HCT116 (cell line): ENCODE measurements around the gene SERTM1. TPM values are rescaled to one million over a fixed set of nuclear protein-coding genes. Genes with fewer than 3 reads are reported as not detected.

ENCODE experiments used
- ATAC-seq: fragments of 200-7000 bp; cut with Tn5 transposase; 2 replicates; pipeline ENCODE4 v1.9.1; 2020; ENCODE audit warnings: mild to moderate bottlenecking, moderate library complexity
- BruUV-seq: library from RNA; stranded (reverse); fragments of 400-500 nt; replicated peaks from 2 replicates; lab custom pipeline; 2021; lab: Mats Ljungman, UMichigan
- CTCF ChIA-PET: fragments of 300-600 bp; sonication (Branson Sonifier 250); formaldehyde crosslinking; loops from one replicate; lab custom pipeline; 2021; ENCODE audit warnings: antibody characterized with exemption; lab: Charles Lee
- POLR2A ChIA-PET: fragments of 300-600, 350-600 bp; sonication (Branson Sonifier 250); formaldehyde crosslinking; loops from one replicate; lab custom pipeline; 2021; ENCODE audit warnings: antibody characterized with exemption; lab: Charles Lee
- RAD21 ChIA-PET, 2 experiments: fragments of 300-600 bp; sonication (Branson Sonifier 250); formaldehyde crosslinking; loops; one replicate each; lab custom pipeline; 2023; ENCODE audit warnings: low total read pairs in 2 of 2; ENCODE audit not compliant: uncharacterized antibody in 2 of 2, unreplicated experiment in 2 of 2, low non-redundant PET in 1 of 2; lab: Charles Lee
- DNase-seq: peaks from one replicate; pipeline ENCODE4 v3.0.0-alpha.2; 2010; ENCODE audit warnings: low read depth, low spot score
- H2AFZ ChIP-seq: fragments of 200-600 bp; shearing (Covaris generic), sonication (generic); 2 replicates; pipeline ENCODE4 v1.6.1; 2017; ENCODE audit warnings: low read depth, mixed run types, mixed read lengths, antibody characterized with exemption, low read length; ENCODE audit not compliant: poor library complexity, severe bottlenecking
- H3K27ac ChIP-seq: 2 replicates; pipeline ENCODE4 v1.5.1; 2012; ENCODE audit warnings: low read depth, low read length
- H3K27me3 ChIP-seq: fragments of 200-600 bp; sonication (generic); 2 replicates; pipeline ENCODE4 v1.6.1; 2016; ENCODE audit warnings: mixed run types, low read length, mixed read lengths; ENCODE audit not compliant: insufficient read depth
- H3K36me3 ChIP-seq, 2 experiments: fragments of 200-500 bp in 1 of 2; fragments of 200-600 bp in 1 of 2; sonication (Bioruptor generic) in 1 of 2; sonication (generic) in 1 of 2; 2 replicates each; pipeline versions ENCODE4 v1.5.1 to v1.6.1; 2014 to 2016; ENCODE audit warnings: low read length in 2 of 2, inconsistent platforms in 1 of 2, mixed read lengths in 1 of 2, mixed run types in 1 of 2; ENCODE audit not compliant: insufficient read depth in 2 of 2, control insufficient read depth in 1 of 2
- H3K4me1 ChIP-seq, 2 experiments: fragments of 200-600 bp in 1 of 2; sonication (generic) in 1 of 2; 2 replicates each; pipeline versions ENCODE4 v1.5.1 to v1.6.1; 2012 to 2017; ENCODE audit warnings: low read length in 2 of 2, inconsistent platforms in 1 of 2, mild to moderate bottlenecking in 1 of 2, mixed read lengths in 1 of 2, mixed run types in 1 of 2, moderate library complexity in 1 of 2; ENCODE audit not compliant: insufficient read depth in 2 of 2, control insufficient read depth in 1 of 2
- H3K4me2 ChIP-seq: fragments of 200-600 bp; sonication (generic); 2 replicates; pipeline ENCODE4 v1.6.1; 2017; ENCODE audit warnings: mixed run types, low read length, mixed read lengths
- H3K4me3 ChIP-seq, 2 experiments: fragments of 200-600 bp in 1 of 2; sonication (generic) in 1 of 2; replicated peaks in 1 of 2; 2 replicates each; pipeline ENCODE4 v1.5.1; 2011 to 2016; ENCODE audit warnings: low read length in 2 of 2, control low read depth in 1 of 2, low read depth in 1 of 2, mild to moderate bottlenecking in 1 of 2, mixed read lengths in 1 of 2, mixed run types in 1 of 2
- H3K79me2 ChIP-seq: fragments of 200-600 bp; sonication (generic); 2 replicates; pipeline ENCODE4 v1.6.1; 2017; ENCODE audit warnings: mild to moderate bottlenecking, mixed run types, low read length, moderate library complexity, mixed read lengths; ENCODE audit not compliant: insufficient read depth
- H3K9ac ChIP-seq: fragments of 200-600 bp; sonication (generic); 2 replicates; pipeline ENCODE4 v1.6.1; 2016; ENCODE audit warnings: low read length, mixed read lengths
- H3K9me2 ChIP-seq: fragments of 200-600 bp; sonication (generic), shearing (Covaris generic); 2 replicates; pipeline ENCODE4 v1.6.1; 2017; ENCODE audit warnings: mixed run types, mild to moderate bottlenecking, moderate library complexity; ENCODE audit not compliant: insufficient read depth
- H3K9me3 ChIP-seq, 2 experiments: fragments of 200-500 bp in 1 of 2; fragments of 200-600 bp in 1 of 2; sonication (Bioruptor generic) in 1 of 2; sonication (generic) in 1 of 2; 2 replicates each; pipeline ENCODE4 v1.6.1; 2014 to 2017; ENCODE audit warnings: low read length in 2 of 2, mixed read lengths in 2 of 2, inconsistent platforms in 1 of 2, low read depth in 1 of 2, mild to moderate bottlenecking in 1 of 2, mixed run types in 1 of 2, moderate library complexity in 1 of 2; ENCODE audit not compliant: control insufficient read depth in 1 of 2, insufficient read depth in 1 of 2
- H4K20me1 ChIP-seq: fragments of 200-600 bp; sonication (generic), shearing (Covaris generic); 2 replicates; pipeline ENCODE4 v1.6.1; 2017; ENCODE audit warnings: mixed run types, mild to moderate bottlenecking, moderate library complexity; ENCODE audit not compliant: insufficient read depth
- CEBPB ChIP-seq: IDR thresholded peaks from 2 replicates; pipeline ENCODE4 v1.6.1; 2012; ENCODE audit warnings: low read depth
- EZH2 ChIP-seq: fragments of 200-600 bp; sonication (generic); IDR thresholded peaks from 2 replicates; pipeline ENCODE4 v1.6.1; 2017; ENCODE audit warnings: antibody characterized with exemption, mixed run types
- JUND ChIP-seq: IDR thresholded peaks from 2 replicates; pipeline ENCODE4 v1.6.1; 2012
- POLR2A ChIP-seq: IDR thresholded peaks from 2 replicates; pipeline ENCODE4 v1.7.0; 2011; ENCODE audit warnings: borderline replicate concordance; ENCODE audit not compliant: insufficient read depth, insufficient read length; ENCODE audit errors: extremely low read depth
- RAD21 ChIP-seq: IDR thresholded peaks from 2 replicates; pipeline ENCODE4 v1.6.1; 2012; ENCODE audit warnings: low read depth, mild to moderate bottlenecking
- TCF7L2 ChIP-seq: IDR thresholded peaks from 2 replicates; pipeline ENCODE4 v1.7.0; 2011; ENCODE audit warnings: borderline replicate concordance, inconsistent platforms; ENCODE audit not compliant: insufficient read depth, insufficient read length; ENCODE audit errors: extremely low read depth
- YY1 ChIP-seq: IDR thresholded peaks from 2 replicates; pipeline ENCODE4 v1.6.1; 2011; ENCODE audit warnings: low read length, low read depth, moderate library complexity, mild to moderate bottlenecking; ENCODE audit not compliant: insufficient replicate concordance; ENCODE audit errors: extremely low read depth
- intact Hi-C: fragments of 100-400 bp; cut with micrococcal nuclease; formaldehyde crosslinking; loops from 2 replicates; pipeline ENCODE4 v1.10.0; 2022
- total RNA-seq: library from RNA; stranded (reverse); gene quantifications from one replicate; pipeline ENCODE4 v1.2.1, GENCODE V29; 2021; ENCODE audit not compliant: unreplicated experiment
- TF ChIP-seq, protein P1 (sequence below): IDR thresholded peaks from 2 replicates; pipeline ENCODE4 v1.6.1; 2012
- TF ChIP-seq, protein P2 (sequence below): IDR thresholded peaks from 2 replicates; pipeline ENCODE4 v1.6.1; 2012; ENCODE audit warnings: low read depth

The SERTM1 gene
- total RNA-seq, 1 experiment from 2014 or later = not detected

DNA sequence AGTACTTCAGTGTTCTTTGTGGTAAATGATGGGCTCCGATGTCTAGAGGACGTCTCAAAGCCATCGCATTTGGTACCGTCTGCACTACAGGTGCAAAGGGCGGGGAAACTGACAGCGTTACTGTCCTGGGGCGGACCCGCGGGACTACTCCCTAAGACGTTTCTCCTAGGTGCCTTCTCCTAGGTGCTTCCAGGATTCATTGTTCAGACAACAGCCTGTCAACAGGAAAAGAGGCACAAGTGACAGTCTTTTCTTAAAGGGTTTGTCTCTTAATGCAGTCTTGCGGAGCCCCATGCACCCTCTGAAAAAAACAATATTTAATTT lies 1.4 kb downstream of the SERTM1 start:
- TF ChIP-seq RAD21 (no peak), POLR2A (no peak), EZH2 (no peak), TCF7L2 (no peak), JUND (no peak), YY1 (no peak), CEBPB (no peak)
- TF ChIP-seq, protein P1, sequence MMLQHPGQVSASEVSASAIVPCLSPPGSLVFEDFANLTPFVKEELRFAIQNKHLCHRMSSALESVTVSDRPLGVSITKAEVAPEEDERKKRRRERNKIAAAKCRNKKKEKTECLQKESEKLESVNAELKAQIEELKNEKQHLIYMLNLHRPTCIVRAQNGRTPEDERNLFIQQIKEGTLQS = no peak
- TF ChIP-seq, protein P2, sequence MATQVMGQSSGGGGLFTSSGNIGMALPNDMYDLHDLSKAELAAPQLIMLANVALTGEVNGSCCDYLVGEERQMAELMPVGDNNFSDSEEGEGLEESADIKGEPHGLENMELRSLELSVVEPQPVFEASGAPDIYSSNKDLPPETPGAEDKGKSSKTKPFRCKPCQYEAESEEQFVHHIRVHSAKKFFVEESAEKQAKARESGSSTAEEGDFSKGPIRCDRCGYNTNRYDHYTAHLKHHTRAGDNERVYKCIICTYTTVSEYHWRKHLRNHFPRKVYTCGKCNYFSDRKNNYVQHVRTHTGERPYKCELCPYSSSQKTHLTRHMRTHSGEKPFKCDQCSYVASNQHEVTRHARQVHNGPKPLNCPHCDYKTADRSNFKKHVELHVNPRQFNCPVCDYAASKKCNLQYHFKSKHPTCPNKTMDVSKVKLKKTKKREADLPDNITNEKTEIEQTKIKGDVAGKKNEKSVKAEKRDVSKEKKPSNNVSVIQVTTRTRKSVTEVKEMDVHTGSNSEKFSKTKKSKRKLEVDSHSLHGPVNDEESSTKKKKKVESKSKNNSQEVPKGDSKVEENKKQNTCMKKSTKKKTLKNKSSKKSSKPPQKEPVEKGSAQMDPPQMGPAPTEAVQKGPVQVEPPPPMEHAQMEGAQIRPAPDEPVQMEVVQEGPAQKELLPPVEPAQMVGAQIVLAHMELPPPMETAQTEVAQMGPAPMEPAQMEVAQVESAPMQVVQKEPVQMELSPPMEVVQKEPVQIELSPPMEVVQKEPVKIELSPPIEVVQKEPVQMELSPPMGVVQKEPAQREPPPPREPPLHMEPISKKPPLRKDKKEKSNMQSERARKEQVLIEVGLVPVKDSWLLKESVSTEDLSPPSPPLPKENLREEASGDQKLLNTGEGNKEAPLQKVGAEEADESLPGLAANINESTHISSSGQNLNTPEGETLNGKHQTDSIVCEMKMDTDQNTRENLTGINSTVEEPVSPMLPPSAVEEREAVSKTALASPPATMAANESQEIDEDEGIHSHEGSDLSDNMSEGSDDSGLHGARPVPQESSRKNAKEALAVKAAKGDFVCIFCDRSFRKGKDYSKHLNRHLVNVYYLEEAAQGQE = no peak
- no peak overlapping the region for H3K4me2 ChIP-seq
- no peak overlapping the region for H3K27ac ChIP-seq
- H2AFZ ChIP-seq = no peak overlapping the region
- ATAC-seq = no peak
- no peaks in the 10 kb centered on the region for H3K9me2 ChIP-seq
- no peaks in the 10 kb centered on the region for H3K79me2 ChIP-seq
- H3K36me3 ChIP-seq = no peaks in the 10 kb centered on the region
- H3K9ac ChIP-seq = no peak overlapping the region
- no peaks in the 10 kb centered on the region for H3K9me3 ChIP-seq
- intact Hi-C loops = no loop called here
- CTCF ChIA-PET = no interaction called here
- H3K4me1 ChIP-seq = no peaks in the 10 kb centered on the region
- RAD21 ChIA-PET = no interaction called here
- peaks cover 5% of the 10 kb centered on the region; the same call in 1 of the 2 replicates for H3K27me3 ChIP-seq
- POLR2A ChIA-PET = no interaction called here
- H4K20me1 ChIP-seq = no peaks in the 10 kb centered on the region
- no TSS peak for BruUV-seq
- no peak overlapping the region for H3K4me3 ChIP-seq
- DNase-seq = no peak
